H1 (cell line): ENCODE results near the gene RELA. TPM values are rescaled to one million over a fixed set of nuclear protein-coding genes. Genes with fewer than 3 reads are reported as not detected.

Experiments
- CTCF ChIA-PET: fragments of 300-600 bp; sonication (Branson Sonifier 250); formaldehyde crosslinking; loops from one replicate; lab custom pipeline; 2021; ENCODE audit not compliant: partially characterized antibody; lab: Charles Lee
- POLR2A ChIA-PET: fragments of 300-600 bp; sonication (Branson Sonifier 250); formaldehyde crosslinking; loops from one replicate; lab custom pipeline; 2021; ENCODE audit warnings: inconsistent platforms; ENCODE audit not compliant: partially characterized antibody; lab: Charles Lee
- DNase-seq, 2 experiments: peaks; one replicate each; pipeline versions ENCODE4 v3.0.0 to v3.0.0-alpha.2; 2010 to 2022; ENCODE audit warnings: low spot score in 2 of 2, low read depth in 1 of 2, mixed read lengths in 1 of 2
- FAIRE-seq: peaks from 2 replicates; lab custom pipeline; 2011; peaks lifted over from hg19 to GRCh38; lab: Jason Lieb, UNC
- H2AFZ ChIP-seq: 2 replicates; pipeline ENCODE4 v1.8.1; 2012; ENCODE audit warnings: low read length, inconsistent platforms
- H2AK5ac ChIP-seq: 2 replicates; pipeline ENCODE4 v1.6.1; 2013; ENCODE audit warnings: low read depth, low read length
- H2BK120ac ChIP-seq: replicated peaks from 2 replicates; pipeline ENCODE3; 2013; ENCODE audit warnings: low read depth, low read length, inconsistent platforms
- H2BK12ac ChIP-seq: 2 replicates; pipeline ENCODE4 v1.6.1; 2013; ENCODE audit warnings: low read depth, low read length
- H2BK15ac ChIP-seq: 2 replicates; pipeline ENCODE4 v1.6.1; 2013; ENCODE audit warnings: low read length
- H2BK20ac ChIP-seq: 2 replicates; pipeline ENCODE4 v1.6.1; 2013; ENCODE audit warnings: low read length
- H2BK5ac ChIP-seq: 2 replicates; pipeline ENCODE4 v1.6.1; 2013; ENCODE audit warnings: low read depth, low read length
- H3K14ac ChIP-seq: 2 replicates; pipeline ENCODE4 v1.6.1; 2013; ENCODE audit warnings: inconsistent platforms; ENCODE audit not compliant: insufficient read length
- H3K18ac ChIP-seq: 2 replicates; pipeline ENCODE4 v1.6.1; 2013; ENCODE audit warnings: low read length; ENCODE audit errors: extremely low read depth
- H3K23ac ChIP-seq: 2 replicates; pipeline ENCODE4 v1.6.1; 2013; ENCODE audit warnings: inconsistent platforms; ENCODE audit not compliant: insufficient read length
- H3K23me2 ChIP-seq: 2 replicates; pipeline ENCODE4 v1.6.1; 2013; ENCODE audit warnings: low read depth, low read length
- H3K27ac ChIP-seq: 2 replicates; pipeline ENCODE4 v1.6.1; 2011; ENCODE audit warnings: low read depth, low read length, inconsistent platforms
- H3K27me3 ChIP-seq, 4 experiments: replicated peaks in 1 of 4; 1 replicate in 1 of 4; 2 replicates in 3 of 4; pipeline versions ENCODE4 v1.6.1 to v1.8.1; 2011 to 2013; ENCODE audit warnings: low read length in 3 of 4, mild to moderate bottlenecking in 3 of 4, inconsistent platforms in 2 of 4, mixed read lengths in 2 of 4, moderate library complexity in 1 of 4; ENCODE audit not compliant: control insufficient read depth in 3 of 4, insufficient read depth in 3 of 4; ENCODE audit errors: extremely low read depth in 1 of 4
- H3K36me3 ChIP-seq, 4 experiments: 2 replicates each; pipeline versions ENCODE4 v1.6.1 to v1.8.1; 2011 to 2013; ENCODE audit warnings: mild to moderate bottlenecking in 4 of 4, low read length in 3 of 4, moderate library complexity in 2 of 4, control low read depth in 1 of 4, inconsistent platforms in 1 of 4; ENCODE audit not compliant: insufficient read depth in 4 of 4, control insufficient read depth in 2 of 4
- H3K4ac ChIP-seq: replicated peaks from 2 replicates; pipeline ENCODE3; 2013; ENCODE audit warnings: low read length, low read depth, mixed read lengths, inconsistent platforms; ENCODE audit not compliant: insufficient read length
- H3K4me1 ChIP-seq, 4 experiments: replicated peaks in 1 of 4; 1 replicate in 1 of 4; 2 replicates in 3 of 4; pipeline versions ENCODE4 v1.6.1 to v1.8.1; 2011 to 2013; ENCODE audit warnings: low read length in 3 of 4, inconsistent platforms in 2 of 4, mixed read lengths in 1 of 4; ENCODE audit not compliant: insufficient read depth in 4 of 4, control insufficient read depth in 3 of 4
- H3K4me2 ChIP-seq, 2 experiments: 2 replicates each; pipeline versions ENCODE4 v1.6.1 to v1.8.1; 2011 to 2013; ENCODE audit warnings: low read depth in 2 of 2, low read length in 2 of 2, control low read depth in 1 of 2, inconsistent platforms in 1 of 2, mild to moderate bottlenecking in 1 of 2; ENCODE audit not compliant: insufficient read depth in 1 of 2
- H3K4me3 ChIP-seq, 4 experiments: fragments of 200-600, 300-600 bp in 1 of 4; sonication (generic), shearing (Covaris generic), sonication (Bioruptor Twin) in 1 of 4; 2 replicates each; pipeline versions ENCODE4 v1.5.1 to v1.8.1; 2011 to 2016; ENCODE audit warnings: low read length in 4 of 4, low read depth in 3 of 4, control low read depth in 2 of 4, inconsistent platforms in 2 of 4, mild to moderate bottlenecking in 2 of 4, mixed read lengths in 1 of 4, moderate library complexity in 1 of 4; ENCODE audit not compliant: insufficient read depth in 2 of 4; ENCODE audit errors: extremely low read depth in 1 of 4
- H3K56ac ChIP-seq: replicated peaks from 2 replicates; pipeline ENCODE3; 2013; ENCODE audit warnings: low read depth, mild to moderate bottlenecking, mixed read lengths, low read length, inconsistent platforms; ENCODE audit not compliant: insufficient read length
- H3K79me1 ChIP-seq: 2 replicates; pipeline ENCODE4 v1.6.1; 2013; ENCODE audit warnings: low read depth, low read length, control low read depth
- H3K79me2 ChIP-seq, 2 experiments: 2 replicates each; pipeline versions ENCODE4 v1.6.1 to v1.8.1; 2012 to 2013; ENCODE audit warnings: low read length in 2 of 2, mild to moderate bottlenecking in 2 of 2, inconsistent platforms in 1 of 2; ENCODE audit not compliant: insufficient read depth in 2 of 2, control insufficient read depth in 1 of 2
- H3K9ac ChIP-seq, 4 experiments: replicated peaks in 1 of 4; 1 replicate in 1 of 4; 2 replicates in 3 of 4; pipeline versions ENCODE4 v1.6.1 to v1.8.1; 2011 to 2013; ENCODE audit warnings: low read depth in 3 of 4, low read length in 3 of 4, control low read depth in 2 of 4, mild to moderate bottlenecking in 2 of 4, moderate library complexity in 2 of 4, inconsistent platforms in 1 of 4; ENCODE audit errors: extremely low read depth in 1 of 4
- H3K9me3 ChIP-seq, 2 experiments: 2 replicates each; pipeline versions ENCODE4 v1.6.1 to v1.8.1; 2012 to 2013; ENCODE audit warnings: mild to moderate bottlenecking in 2 of 2, moderate library complexity in 2 of 2, control low read depth in 1 of 2, inconsistent platforms in 1 of 2, low read depth in 1 of 2, low read length in 1 of 2, mixed read lengths in 1 of 2; ENCODE audit not compliant: insufficient read depth in 2 of 2
- H4K20me1 ChIP-seq, 2 experiments: replicated peaks in 1 of 2; 2 replicates each; pipeline versions ENCODE3 to v1.8.1; 2011 to 2013; ENCODE audit warnings: inconsistent platforms in 2 of 2, low read length in 2 of 2, mild to moderate bottlenecking in 1 of 2; ENCODE audit not compliant: insufficient read depth in 2 of 2, control insufficient read depth in 1 of 2
- H4K5ac ChIP-seq: 2 replicates; pipeline ENCODE4 v1.6.1; 2013; ENCODE audit warnings: low read length, low read depth, mixed read lengths, inconsistent platforms; ENCODE audit not compliant: insufficient read length
- H4K8ac ChIP-seq: 2 replicates; pipeline ENCODE4 v1.8.0; 2013; ENCODE audit warnings: mild to moderate bottlenecking, moderate library complexity, low read length, inconsistent platforms; ENCODE audit not compliant: insufficient read depth; ENCODE audit errors: extremely low read depth
- H4K91ac ChIP-seq: replicated peaks from 2 replicates; pipeline ENCODE3; 2013; ENCODE audit warnings: low read length, mixed read lengths, inconsistent platforms; ENCODE audit not compliant: insufficient read length
- CBX5 ChIP-seq: fragments of 300-800, 300-1000 bp; sonication (generic); IDR thresholded peaks from 2 replicates; pipeline ENCODE4 v1.7.1; 2016; ENCODE audit warnings: antibody characterized with exemption, low read length, low read depth
- CHD2 ChIP-seq: IDR thresholded peaks from 2 replicates; pipeline ENCODE4 v1.6.1; 2012; ENCODE audit warnings: low read length, improper control_type of control experiment
- RBBP5 ChIP-seq: IDR thresholded peaks from 2 replicates; pipeline ENCODE4 v1.7.1; 2012; ENCODE audit warnings: low read depth, mild to moderate bottlenecking, inconsistent platforms, low read length, moderate library complexity, borderline replicate concordance
- RXRA ChIP-seq: IDR thresholded peaks from 2 replicates; pipeline ENCODE4 v1.6.1; 2011; ENCODE audit warnings: low read depth, mild to moderate bottlenecking, low read length, moderate library complexity; ENCODE audit not compliant: insufficient read depth
- TAF1 ChIP-seq: IDR thresholded peaks from 2 replicates; pipeline ENCODE4 v1.6.1; 2011; ENCODE audit warnings: mild to moderate bottlenecking, low read depth, low read length
- WGBS, 2 experiments: shearing (Covaris generic) in 1 of 2; methylation state at CpG; one replicate each; pipeline versions ENCODE4 v1.1.6 to v1.1.7; 2013 to 2015; ENCODE audit warnings: low lambda C conversion rate in 2 of 2, mixed read lengths in 2 of 2, inconsistent platforms in 1 of 2, low coverage in 1 of 2, missing lambda C conversion rate in 1 of 2; ENCODE audit not compliant: insufficient replicate concordance in 2 of 2, insufficient coverage in 1 of 2, insufficient read length in 1 of 2; ENCODE audit errors: extremely low coverage in 1 of 2, missing lambda C conversion rate in 1 of 2; 5-methylcytosine and 5-hydroxymethylcytosine counted together
- polyA plus RNA-seq, 7 experiments: library from polyadenylated mRNA; depleted of rRNA in 3 of 7; stranded (reverse) in 5 of 7; unstranded in 2 of 7; fragments of >200 nt in 5 of 7; fragments of 200-250 nt in 2 of 7; gene quantifications; 1 replicate in 5 of 7; 2 replicates in 1 of 7; 4 replicates in 1 of 7; pipeline versions ENCODE4 v1.2.1 to v1.2.3, GENCODE V29; 2011 to 2013; ENCODE audit warnings: missing spikeins in 2 of 7, mixed read lengths in 2 of 7
- total RNA-seq: library from RNA; stranded (reverse); fragmentation: NEBNext Ultra II Directional; extraction: Animal tissue kit (Norgen Biotek cat#: 25700); gene quantifications from 2 replicates; pipeline ENCODE4 v1.2.1, GENCODE V29; 2021

The RELA gene
- total and polyA plus RNA-seq, 2 of the 8 experiments (the other 6 are each of a cell fraction or from before 2014, with no cell fraction given) = 21.9 to 27.5 TPM

DNA sequence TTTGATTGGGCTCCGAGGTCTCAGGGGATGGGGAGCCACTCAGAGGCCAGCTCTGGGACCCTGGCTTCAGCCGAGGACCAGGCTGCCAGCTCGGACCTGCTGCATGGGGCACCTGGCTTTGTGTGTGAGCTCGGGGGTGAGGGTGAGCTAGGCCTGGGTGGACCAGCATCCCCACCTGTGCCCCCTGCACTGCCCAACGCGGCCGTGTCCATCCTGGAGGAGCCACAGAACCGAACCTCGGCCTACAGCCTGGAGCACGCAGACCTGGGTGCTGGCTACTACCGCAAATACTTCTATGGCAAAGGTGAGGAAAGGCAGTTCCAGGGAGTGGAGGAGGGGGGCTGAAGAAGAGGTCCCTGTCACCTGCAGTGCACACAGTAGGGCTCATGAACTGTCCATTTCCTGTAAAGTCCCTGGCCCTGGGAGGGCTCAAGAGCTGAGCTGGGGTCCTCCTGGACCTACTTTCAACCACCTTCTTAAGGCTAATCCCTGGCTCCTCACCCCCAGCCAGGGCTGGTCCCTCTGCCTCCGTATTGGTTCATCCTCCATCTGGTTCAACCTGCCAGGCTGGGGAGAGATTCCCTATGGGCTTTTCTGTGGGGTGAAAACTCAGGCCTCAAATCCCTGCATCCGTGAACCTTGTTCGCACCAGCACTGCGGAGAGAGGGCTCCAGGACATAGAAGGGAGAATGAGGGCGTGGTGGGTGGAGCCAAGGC, 21.3 kb downstream of the RELA start:
- 75% methylated on average over 16 of the region's 16 CpGs; no CpG with 5 or more reads in 1 of the 2 experiments for WGBS, 2 experiments
- H3K4me1 ChIP-seq = peaks cover 3 to 36% (median 22%) of the 10 kb centered on the region in 4 experiments
- no peak for FAIRE-seq

More for the DNA sequence above, 21.3 kb downstream of the RELA start:
- Histone ChIP-seq H2BK5ac (peak overlapping the region; percentile 40; the same call in 1 of the 2 replicates), H3K36me3 (peaks cover 0 to 6% (median 2%) of the 10 kb centered on the region in 4 experiments; a peak in 3 of 8 replicates), H4K91ac (peak overlapping the region; percentile 52), H3K4ac (no peak overlapping the region), H3K14ac (no peak overlapping the region), H3K27ac (no peak overlapping the region), H3K56ac (no peak overlapping the region), H3K4me2 (peak overlapping the region; percentile 77 to 98), H4K20me1 (peaks cover 0 to 11% of the 10 kb centered on the region in 2 experiments), H3K79me1 (no peaks in the 10 kb centered on the region; the same call in 1 of the 2 replicates), H2AFZ (peak overlapping the region; percentile 52; the same call in 1 of the 2 replicates), H3K23me2 (peaks cover 8% of the 10 kb centered on the region; the same call in 1 of the 2 replicates), H2BK120ac (no peak overlapping the region), H3K27me3 (peaks cover 0 to 4% (median 2%) of the 10 kb centered on the region in 4 experiments; a peak in 3 of 7 replicates), H2BK12ac (peak overlapping the region; percentile 80; the same call in 1 of the 2 replicates), H2AK5ac (peak overlapping the region; percentile 40; the same call in 1 of the 2 replicates), H3K9ac (no peak overlapping the region), H3K18ac (no peak overlapping the region; the same call in 1 of the 2 replicates), H4K8ac (peak overlapping the region; percentile 17; the same call in 1 of the 2 replicates), H3K23ac (no peak overlapping the region), H4K5ac (peak overlapping the region; percentile 86), H2BK15ac (no peak overlapping the region), H2BK20ac (0 out of 2 replicates have a peak overlapping the region, but pooled peaks have one; percentile 21), H3K9me3 (no peaks in the 10 kb centered on the region), H3K4me3 (peak overlapping the region in 2 of 4 experiments; percentile 26 to 70; a peak in 5 of 8 replicates), H3K79me2 (no peaks in the 10 kb centered on the region)
- DNase-seq = no peak
- POLR2A ChIA-PET = interaction anchor here (0.5 to 6.0 kb wide), 8 partner anchors 11 to 217 kb away, joined by 3 to 56 read pairs (median 6); partner anchors contain the start of genes CFL1 and RELA
- TF ChIP-seq RBBP5 = 0 out of 2 replicates have a peak, but pooled peaks have one; percentile 18
- TF ChIP-seq CBX5 = no peak
- no peak for TF ChIP-seq TAF1
- no peak for TF ChIP-seq RXRA
- TF ChIP-seq CHD2 = no peak
- CTCF ChIA-PET = interaction anchor here (0.7 to 2.4 kb wide), 13 partner anchors 9 to 983 kb away, joined by 3 to 12 read pairs (median 4); partner anchors contain the start of genes AP5B1 and KAT5
